ENCODE data around the gene LHPP.

The LHPP gene

GRCh38 chr10:124473070-124473469 is 11.4 kb downstream of the LHPP start:
- no peak for DNase-seq

DNA sequence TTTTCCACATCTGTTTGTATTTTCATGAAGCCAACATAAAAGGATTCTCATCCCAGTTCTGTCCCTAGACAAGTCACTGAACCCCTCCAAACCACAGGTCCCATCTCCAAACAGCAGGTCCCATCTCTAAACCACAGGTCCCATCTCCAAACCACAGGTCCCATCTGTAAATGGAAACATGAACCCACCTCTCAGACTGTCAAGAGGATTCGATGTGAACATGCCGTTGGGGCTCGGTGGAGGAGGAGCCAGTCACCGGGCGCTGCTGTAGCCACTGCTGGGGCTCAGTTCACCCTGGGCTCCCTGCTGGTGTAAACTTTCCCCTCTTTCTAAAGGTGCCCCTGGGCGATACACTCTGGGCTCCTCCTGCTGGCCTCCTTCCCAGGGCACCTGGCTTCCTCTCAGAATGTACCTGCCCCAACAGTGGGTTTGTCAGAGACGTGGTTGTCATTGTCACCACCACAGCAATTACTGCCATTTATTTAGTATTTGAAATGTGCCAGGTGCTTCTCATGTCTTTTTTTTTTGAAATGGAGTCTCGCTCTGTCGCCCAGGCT is 13.0 kb downstream of the LHPP start:
- no peak for DNase-seq

- DNase-seq = no peak
These were observed 14.6 kb downstream of the LHPP start for GRCh38 chr10:124476043-124476725.

- DNase-seq = no peak
These were observed 16.2 kb downstream of the LHPP start for GRCh38 chr10:124477614-124478363.

GRCh38 chr10:124478515-124478914 is 16.9 kb downstream of the LHPP start:
- no peak for DNase-seq

DNA sequence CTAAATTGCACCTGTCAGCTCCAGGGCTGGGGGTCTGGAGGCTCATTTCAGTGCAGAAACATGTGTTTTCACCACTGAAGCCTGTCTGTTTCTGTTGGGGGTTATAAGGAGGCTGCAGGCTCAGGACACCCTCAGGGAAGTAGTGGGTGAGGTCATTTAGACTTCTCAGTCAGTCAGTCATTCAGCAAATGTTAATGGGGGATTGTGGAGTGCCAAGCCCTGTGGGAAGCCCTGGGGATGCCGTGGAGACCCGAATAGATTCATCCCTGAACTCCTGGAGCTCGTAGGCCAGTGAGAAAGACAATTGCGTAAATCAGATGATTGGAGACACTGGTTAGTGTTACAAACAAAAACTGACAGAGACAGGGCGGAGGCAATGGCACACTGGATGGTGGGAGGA is 19.2 kb downstream of the LHPP start:
- DNase-seq = no peak

- DNase-seq = no peak
These were observed 20.1 kb downstream of the LHPP start for GRCh38 chr10:124481717-124482116.

- DNase-seq = no peak
These were observed 20.7 kb downstream of the LHPP start for GRCh38 chr10:124482236-124482800.

DNA sequence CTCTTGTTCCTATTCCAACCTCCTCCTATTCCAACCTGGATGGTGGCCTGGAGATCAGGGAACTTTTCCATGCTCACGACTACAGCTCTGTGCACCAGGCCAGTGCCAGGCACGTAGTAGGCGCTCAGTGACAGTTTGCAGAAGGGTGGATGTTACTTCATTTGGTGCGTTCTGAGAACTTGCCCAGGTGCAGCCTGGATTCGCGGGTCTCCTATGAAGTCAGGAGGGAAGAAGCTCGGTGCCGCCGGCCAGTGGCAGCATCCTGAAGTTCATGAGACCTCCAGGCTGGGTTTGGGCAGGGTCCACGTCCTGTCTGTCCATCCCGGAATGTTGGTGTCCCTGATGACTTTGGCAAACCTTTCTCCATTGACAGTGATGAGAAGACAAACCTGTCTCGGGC is 21.3 kb downstream of the LHPP start:
- no peak for DNase-seq

GRCh38 chr10:124484031-124484430 is 22.4 kb downstream of the LHPP start:
- DNase-seq = no peak

DNA sequence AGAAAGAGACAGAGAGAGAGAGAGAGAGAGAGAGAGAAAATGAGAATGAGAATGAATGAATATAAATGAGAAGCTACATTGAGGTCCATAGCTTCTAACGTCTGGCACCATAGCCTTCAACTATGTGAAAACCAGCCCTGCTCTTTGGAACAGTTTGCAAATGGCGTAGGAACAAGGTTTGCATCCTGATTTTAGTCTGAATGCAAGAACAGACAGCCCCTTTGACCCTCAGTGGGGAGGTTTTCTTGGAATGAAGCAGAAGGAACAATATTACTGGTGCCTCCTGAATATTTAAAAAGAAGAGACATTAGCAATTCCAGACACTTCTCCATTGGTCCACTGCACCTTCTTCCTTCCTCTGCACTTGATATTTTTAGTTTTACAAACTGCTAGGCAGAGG is 23.0 kb downstream of the LHPP start:
- DNase-seq = no peak

- DNase-seq = no peak
These were observed 25.0 kb downstream of the LHPP start for GRCh38 chr10:124486635-124487034.

- no peak for DNase-seq
These were observed 29.5 kb downstream of the LHPP start for GRCh38 chr10:124491105-124491504.

- DNase-seq = no peak
These were observed 30.6 kb downstream of the LHPP start for GRCh38 chr10:124492266-124492665.

GRCh38 chr10:124493214-124493882 is 31.7 kb downstream of the LHPP start:
- peak; percentile 49 for DNase-seq

DNA sequence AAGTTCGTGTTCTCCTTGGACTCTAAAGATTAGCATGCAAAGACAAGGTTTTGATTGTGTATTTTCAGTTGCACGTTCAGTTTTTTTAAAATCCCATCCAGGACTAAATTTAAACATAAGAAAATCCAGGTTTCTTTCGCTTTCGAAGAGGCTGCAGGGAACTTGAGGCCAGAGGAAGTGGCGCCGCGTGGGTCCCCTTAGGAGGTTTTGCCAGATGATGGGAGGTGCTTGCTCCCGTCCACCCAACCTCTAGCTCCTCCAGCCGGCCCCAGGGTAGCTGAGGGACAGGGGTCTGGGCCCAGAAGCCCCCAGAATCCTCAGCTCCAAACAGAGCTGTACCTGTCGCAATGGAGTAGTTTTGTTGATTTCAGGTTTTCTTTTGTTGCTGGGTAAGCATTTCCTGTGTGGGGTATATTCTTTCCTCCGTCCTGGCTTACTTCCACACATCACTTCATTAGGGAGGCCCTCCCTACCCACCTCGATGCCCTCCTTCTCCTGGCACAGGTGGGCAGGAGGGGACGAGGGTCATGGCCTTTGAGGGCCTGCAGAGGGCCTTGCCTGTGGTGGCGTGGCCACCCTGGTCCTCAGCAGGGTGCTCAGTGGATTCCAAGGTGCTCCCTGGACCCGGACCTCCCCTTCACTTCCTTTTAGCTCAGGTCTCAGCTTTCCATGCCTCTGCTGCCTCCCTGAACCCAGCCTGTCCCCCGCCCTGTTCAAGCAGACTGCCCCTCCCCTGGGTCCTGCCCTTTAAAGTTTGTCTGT is 32.6 kb downstream of the LHPP start:
- DNase-seq = no peak

DNA sequence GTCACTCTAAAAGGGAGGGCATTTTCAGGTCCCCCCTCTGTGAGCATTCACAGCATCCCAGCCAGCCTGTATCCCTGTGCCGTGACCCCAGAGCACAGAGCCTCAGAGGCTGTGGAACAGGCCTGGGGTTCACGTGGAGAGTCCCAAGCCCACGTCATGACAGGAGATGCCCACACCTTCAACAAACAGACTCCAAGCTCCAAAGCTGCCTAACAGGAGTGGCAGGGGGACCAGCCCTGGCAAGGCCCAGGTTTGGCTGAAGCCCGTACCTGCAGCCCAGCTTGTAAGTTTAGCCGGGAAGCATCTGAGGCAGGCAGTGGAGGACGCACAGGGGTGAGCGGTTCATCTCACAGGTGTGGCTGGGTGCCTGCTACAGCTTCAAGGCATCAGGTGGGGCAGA is 33.5 kb downstream of the LHPP start:
- no peak for DNase-seq

DNA sequence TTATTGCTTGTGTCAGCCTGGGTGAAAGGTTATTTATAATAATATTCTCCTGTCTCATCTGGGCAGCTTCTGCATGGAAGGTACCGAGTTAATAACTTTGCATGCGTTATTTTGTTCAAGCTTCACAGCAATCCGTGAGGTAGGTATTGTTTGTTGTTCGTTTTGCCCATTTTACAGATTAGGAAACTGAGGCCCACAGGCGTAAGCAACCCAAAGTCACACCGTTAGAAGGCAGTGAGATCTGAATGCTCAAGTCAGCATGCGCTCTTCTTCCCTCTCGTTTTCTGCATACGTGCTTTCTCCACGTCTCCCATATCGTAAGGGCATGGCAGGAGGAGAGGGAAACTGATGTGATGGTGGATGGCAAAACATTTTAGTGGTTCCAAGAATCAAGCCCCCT is 34.1 kb downstream of the LHPP start:
- DNase-seq = no peak

GRCh38 chr10:124496150-124496549 is 34.5 kb downstream of the LHPP start:
- no peak for DNase-seq

DNA sequence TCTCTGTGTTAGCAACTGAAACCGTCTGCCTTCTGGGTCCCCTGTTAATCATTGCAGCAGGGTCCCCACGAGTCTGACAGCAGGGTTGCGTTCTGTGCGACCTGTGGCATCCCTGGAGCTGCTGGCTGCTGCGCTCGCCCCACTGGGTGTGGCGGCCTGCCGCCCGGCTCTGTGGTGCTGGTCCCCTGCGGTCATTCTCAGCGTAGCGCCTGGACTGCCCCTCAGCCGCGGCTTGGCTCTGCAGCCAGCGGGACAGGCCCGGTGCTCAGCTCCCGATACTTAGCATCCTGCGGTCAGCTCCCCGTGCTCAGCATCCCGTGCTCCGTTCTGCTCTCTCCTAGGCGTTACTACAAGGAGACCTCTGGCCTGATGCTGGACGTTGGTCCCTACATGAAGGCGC is 35.0 kb downstream of the LHPP start:
- no peak for DNase-seq

- DNase-seq = peak; percentile 13
These were observed 35.7 kb downstream of the LHPP start for GRCh38 chr10:124497196-124497881.

DNA sequence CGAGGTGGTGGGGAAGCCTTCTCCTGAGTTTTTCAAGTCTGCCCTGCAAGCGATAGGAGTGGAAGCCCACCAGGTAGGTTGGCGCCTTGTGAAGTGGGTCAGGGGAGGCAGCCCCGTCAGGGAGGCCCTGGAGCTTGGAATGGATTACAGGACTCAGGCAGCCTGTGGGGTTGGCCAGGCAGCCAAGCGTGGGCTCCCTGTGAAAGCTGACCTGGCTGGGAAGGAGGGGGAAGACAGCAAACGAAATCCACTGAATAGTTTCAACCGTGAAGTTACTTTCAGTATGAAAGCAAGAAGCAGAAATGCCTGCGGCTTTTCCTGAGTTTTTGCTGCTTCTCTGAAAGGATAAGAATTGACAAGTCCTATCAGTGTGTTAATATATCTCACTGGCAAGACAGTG is 36.4 kb downstream of the LHPP start:
- DNase-seq = no peak
